ENCODE results near the gene GRID2IP.

The GRID2IP gene

GRCh38 chr7:6571160-6571779 lies 20.0 kb upstream of the GRID2IP start:
- TF ChIP-seq, protein P1, sequence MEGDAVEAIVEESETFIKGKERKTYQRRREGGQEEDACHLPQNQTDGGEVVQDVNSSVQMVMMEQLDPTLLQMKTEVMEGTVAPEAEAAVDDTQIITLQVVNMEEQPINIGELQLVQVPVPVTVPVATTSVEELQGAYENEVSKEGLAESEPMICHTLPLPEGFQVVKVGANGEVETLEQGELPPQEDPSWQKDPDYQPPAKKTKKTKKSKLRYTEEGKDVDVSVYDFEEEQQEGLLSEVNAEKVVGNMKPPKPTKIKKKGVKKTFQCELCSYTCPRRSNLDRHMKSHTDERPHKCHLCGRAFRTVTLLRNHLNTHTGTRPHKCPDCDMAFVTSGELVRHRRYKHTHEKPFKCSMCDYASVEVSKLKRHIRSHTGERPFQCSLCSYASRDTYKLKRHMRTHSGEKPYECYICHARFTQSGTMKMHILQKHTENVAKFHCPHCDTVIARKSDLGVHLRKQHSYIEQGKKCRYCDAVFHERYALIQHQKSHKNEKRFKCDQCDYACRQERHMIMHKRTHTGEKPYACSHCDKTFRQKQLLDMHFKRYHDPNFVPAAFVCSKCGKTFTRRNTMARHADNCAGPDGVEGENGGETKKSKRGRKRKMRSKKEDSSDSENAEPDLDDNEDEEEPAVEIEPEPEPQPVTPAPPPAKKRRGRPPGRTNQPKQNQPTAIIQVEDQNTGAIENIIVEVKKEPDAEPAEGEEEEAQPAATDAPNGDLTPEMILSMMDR (IDR thresholded peaks at IDR 0.05; ENCODE audit: borderline replicate concordance, control extremely low read depth, extremely low read depth, insufficient read depth, missing control alignments), result no peak
- in situ Hi-C loops (cut with MboI; ENCODE audit: low sequenced_read_pairs, unreplicated experiment), result no loop called here
- DNase-seq (ENCODE audit: low spot score), result no peak

DNA sequence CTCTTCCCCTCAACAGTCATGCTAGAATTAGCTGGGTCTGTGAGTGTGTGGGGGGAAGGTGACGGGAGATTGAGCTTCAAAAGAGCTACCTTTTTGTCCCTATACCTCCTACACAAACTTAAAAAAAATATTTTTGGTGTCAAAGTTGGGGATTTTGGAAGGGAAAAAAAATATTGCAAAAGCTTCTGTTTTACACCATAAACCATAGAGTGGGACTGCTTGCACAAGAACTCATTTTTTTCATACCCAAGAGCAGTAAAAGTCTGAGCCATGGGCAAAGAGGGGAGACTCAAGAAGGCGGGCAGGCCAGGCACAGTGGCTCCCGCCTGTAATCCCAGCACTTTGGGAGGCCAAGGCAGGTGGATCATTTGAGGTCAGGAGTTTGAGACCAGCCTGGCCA lies 16.6 kb upstream of the GRID2IP start:
- in situ Hi-C loops (cut with MboI; ENCODE audit: low sequenced_read_pairs, unreplicated experiment), result no loop called here
- DNase-seq (ENCODE audit: low spot score), result no peak
- TF ChIP-seq, protein P1 (IDR thresholded peaks at IDR 0.05; ENCODE audit: borderline replicate concordance, control extremely low read depth, extremely low read depth, insufficient read depth, missing control alignments), result no peak

DNA sequence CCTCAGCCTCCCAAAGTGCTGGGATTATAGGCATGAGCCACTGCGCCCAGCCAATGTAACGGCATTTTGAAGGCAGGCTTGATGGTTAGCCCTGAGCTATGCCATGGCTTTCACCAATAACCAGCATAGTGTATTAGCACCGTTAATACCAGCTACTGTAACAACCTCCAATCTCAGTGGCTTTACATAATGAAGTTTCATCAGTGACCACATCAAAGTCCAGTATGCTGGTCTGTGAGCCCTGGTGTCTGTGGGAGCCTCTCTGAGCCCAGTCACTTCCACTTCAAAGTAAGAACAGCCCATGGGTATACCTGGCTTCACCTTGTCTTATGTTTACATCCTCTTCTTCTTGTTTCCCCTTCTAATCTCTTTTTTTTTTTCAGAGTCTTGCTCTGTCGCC lies 14.4 kb upstream of the GRID2IP start:
- TF ChIP-seq, protein P1 (IDR thresholded peaks at IDR 0.05; ENCODE audit: borderline replicate concordance, control extremely low read depth, extremely low read depth, insufficient read depth, missing control alignments), result no peak
- in situ Hi-C loops (cut with MboI; ENCODE audit: low sequenced_read_pairs, unreplicated experiment), result no loop called here
- no peak for DNase-seq (ENCODE audit: low spot score)

DNA sequence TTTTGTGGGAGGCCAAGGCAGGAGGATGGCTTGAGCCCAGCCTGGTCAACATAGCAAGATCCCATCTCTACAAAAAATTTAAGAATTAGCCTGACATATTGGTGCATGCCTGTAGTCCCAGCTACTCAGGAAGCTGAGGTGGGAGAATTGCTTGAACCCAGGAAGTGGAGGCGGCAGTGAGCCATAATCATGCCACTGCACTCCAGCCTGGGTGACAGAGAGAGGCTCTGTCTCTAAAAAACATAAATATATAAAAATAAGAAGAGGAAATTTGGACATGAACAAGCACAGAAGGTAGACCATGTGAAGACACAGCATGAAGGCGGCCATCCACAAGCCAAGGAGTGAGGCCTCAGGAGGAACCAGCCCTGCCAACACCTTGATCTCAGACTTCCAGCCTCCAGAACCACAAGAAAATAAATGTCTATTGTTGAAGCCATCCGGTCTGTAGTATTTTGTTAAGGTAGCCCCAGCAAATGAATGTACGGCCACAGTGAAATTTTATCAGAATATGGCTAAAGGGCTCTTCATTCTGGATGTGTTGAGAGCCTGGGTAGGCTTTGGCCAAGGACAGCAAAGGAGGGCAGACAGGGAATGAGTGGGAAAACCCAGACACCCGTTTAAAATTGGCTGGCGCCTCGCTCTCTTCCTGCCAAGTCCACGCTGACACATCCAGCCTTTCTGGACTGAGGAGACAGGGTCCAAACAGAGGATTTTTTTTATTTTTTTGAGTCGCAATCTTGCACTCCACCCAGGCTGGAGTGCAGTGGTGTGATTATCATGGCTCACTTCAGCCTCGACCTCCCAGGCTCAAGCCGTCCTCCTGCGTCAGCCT lies 12.9 kb upstream of the GRID2IP start:
- DNase-seq (ENCODE audit: low spot score), result no peak
- TF ChIP-seq, protein P1 (IDR thresholded peaks at IDR 0.05; ENCODE audit: borderline replicate concordance, control extremely low read depth, extremely low read depth, insufficient read depth, missing control alignments), result no peak
- in situ Hi-C loops (cut with MboI; ENCODE audit: low sequenced_read_pairs, unreplicated experiment), result no loop called here

DNA sequence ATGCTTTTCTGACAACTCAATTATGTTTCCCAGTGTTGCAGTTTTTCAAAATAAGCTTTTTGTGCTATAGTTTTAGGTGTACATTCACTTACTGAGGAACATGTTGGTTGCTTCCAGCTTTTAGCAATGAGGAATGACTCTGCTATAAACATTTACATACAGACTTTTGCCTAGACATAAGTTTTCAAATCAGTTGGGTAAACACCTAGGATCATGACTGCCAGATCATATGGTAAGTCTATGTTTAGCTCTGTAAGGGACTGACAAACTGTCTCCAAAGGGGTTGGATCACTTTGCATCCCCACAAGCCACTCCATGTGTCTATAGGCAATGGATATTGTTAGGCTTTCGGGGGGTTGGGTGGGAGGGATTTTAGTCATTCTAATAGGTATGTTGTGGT lies 10.8 kb upstream of the GRID2IP start:
- no peak for DNase-seq (ENCODE audit: low spot score)
- in situ Hi-C loops (cut with MboI; ENCODE audit: low sequenced_read_pairs, unreplicated experiment), result no loop called here
- TF ChIP-seq, protein P1 (IDR thresholded peaks at IDR 0.05; ENCODE audit: borderline replicate concordance, control extremely low read depth, extremely low read depth, insufficient read depth, missing control alignments), result no peak

DNA sequence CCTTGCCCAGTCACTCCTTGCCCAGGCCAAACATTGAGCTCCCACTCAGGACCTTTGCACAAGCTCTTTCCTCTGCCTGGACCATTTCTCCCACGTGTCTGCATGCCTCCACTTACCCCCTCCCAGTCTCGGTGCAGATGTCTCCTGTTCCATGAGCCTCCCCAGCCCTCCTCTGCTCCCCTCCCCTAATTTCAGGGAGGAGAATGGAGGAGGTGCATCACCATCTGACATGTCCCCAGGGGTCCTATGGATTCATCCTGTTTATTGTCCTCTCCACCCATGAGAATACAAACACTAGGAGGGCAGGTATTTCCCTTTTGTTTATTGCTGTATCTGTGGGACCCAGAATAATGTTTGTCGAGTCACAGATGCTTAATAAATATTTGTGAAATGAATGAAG lies 8.6 kb upstream of the GRID2IP start:
- in situ Hi-C loops (cut with MboI; ENCODE audit: low sequenced_read_pairs, unreplicated experiment), result no loop called here
- no peak for DNase-seq (ENCODE audit: low spot score)
- TF ChIP-seq, protein P1 (IDR thresholded peaks at IDR 0.05; ENCODE audit: borderline replicate concordance, control extremely low read depth, extremely low read depth, insufficient read depth, missing control alignments), result no peak

Measured in GM13976 (cell line).